IMR-90 (cell line): Measurements from ENCODE around the gene NKG7. TPM values are rescaled to one million over a fixed set of nuclear protein-coding genes. Genes with fewer than 3 reads are reported as not detected.
A peak's percentile ranks its signal among the peaks of the same experiment; 100 is the strongest.

Experiments used
- ATAC-seq: fragments of 200-7000 bp; cut with Tn5 transposase; 2 replicates; pipeline ENCODE4 v1.9.1; 2020; ENCODE audit warnings: low read depth, mild to moderate bottlenecking, moderate library complexity
- BruUV-seq: library from RNA; stranded (reverse); fragments of 400-500 nt; replicated peaks from 2 replicates; lab custom pipeline; 2021; lab: Mats Ljungman, UMichigan
- CTCF ChIA-PET: fragments of 300-600 bp; formaldehyde crosslinking; extraction: SDS; loops from one replicate; lab custom pipeline; 2021; ENCODE audit warnings: antibody characterized with exemption; lab: Yijun Ruan, JAX
- POLR2A ChIA-PET: fragments of 300-600 bp; sonication (Branson Sonifier 250); formaldehyde crosslinking; loops from one replicate; lab custom pipeline; 2022; ENCODE audit warnings: antibody characterized with exemption; ENCODE audit not compliant: unreplicated experiment; lab: Charles Lee
- DNase-seq: peaks from one replicate; pipeline ENCODE4 v3.0.0; 2013
- H2AFZ ChIP-seq: replicated peaks from 2 replicates; pipeline ENCODE3; 2013; ENCODE audit warnings: low read length, mild to moderate bottlenecking; ENCODE audit not compliant: poor library complexity
- H2AK5ac ChIP-seq: 2 replicates; pipeline ENCODE4 v1.6.1; 2013; ENCODE audit warnings: low read depth, low read length, inconsistent platforms
- H2AK9ac ChIP-seq: replicated peaks from 2 replicates; pipeline ENCODE3; 2013; ENCODE audit warnings: mild to moderate bottlenecking, low read depth, low read length, moderate library complexity; ENCODE audit not compliant: poor library complexity
- H2BK120ac ChIP-seq: 2 replicates; pipeline ENCODE4 v1.6.1; 2013; ENCODE audit warnings: low read depth, low read length, inconsistent platforms
- H2BK15ac ChIP-seq: 3 replicates; pipeline ENCODE4 v1.6.1; 2013; ENCODE audit warnings: low read depth, low read length, inconsistent platforms
- H2BK20ac ChIP-seq: 2 replicates; pipeline ENCODE4 v1.6.1; 2013; ENCODE audit warnings: low read depth, mild to moderate bottlenecking, inconsistent platforms, low read length, moderate library complexity
- H2BK5ac ChIP-seq: 2 replicates; pipeline ENCODE4 v1.6.1; 2013; ENCODE audit warnings: mild to moderate bottlenecking, low read depth, low read length, inconsistent platforms; ENCODE audit not compliant: poor library complexity, severe bottlenecking
- H3K14ac ChIP-seq: replicated peaks from 2 replicates; pipeline ENCODE4 v1.6.1; 2013; ENCODE audit warnings: low read depth, low read length, inconsistent platforms
- H3K18ac ChIP-seq: 2 replicates; pipeline ENCODE4 v1.6.1; 2013; ENCODE audit warnings: low read depth, low read length, control low read depth
- H3K23ac ChIP-seq: 2 replicates; pipeline ENCODE4 v1.6.1; 2013; ENCODE audit warnings: low read depth, low read length, inconsistent platforms
- H3K27ac ChIP-seq: 2 replicates; pipeline ENCODE4 v1.5.1; 2013; ENCODE audit warnings: mild to moderate bottlenecking, control low read depth, low read length; ENCODE audit not compliant: insufficient read depth
- H3K27me3 ChIP-seq: 2 replicates; pipeline ENCODE4 v1.6.1; 2013; ENCODE audit warnings: low read length; ENCODE audit not compliant: control insufficient read depth, insufficient read depth
- H3K36me3 ChIP-seq: 2 replicates; pipeline ENCODE4 v1.6.1; 2013; ENCODE audit warnings: low read length, mixed read lengths; ENCODE audit not compliant: control insufficient read depth, insufficient read depth
- H3K4ac ChIP-seq: 2 replicates; pipeline ENCODE4 v1.6.1; 2013; ENCODE audit warnings: low read depth, low read length, inconsistent platforms
- H3K4me1 ChIP-seq: 2 replicates; pipeline ENCODE4 v1.6.1; 2013; ENCODE audit warnings: low read length, mixed read lengths; ENCODE audit not compliant: control insufficient read depth, insufficient read depth
- H3K4me2 ChIP-seq: 2 replicates; pipeline ENCODE4 v1.6.1; 2013; ENCODE audit warnings: low read depth, mild to moderate bottlenecking, control low read depth, low read length, moderate library complexity
- H3K4me3 ChIP-seq: 2 replicates; pipeline ENCODE4 v1.5.1; 2013; ENCODE audit warnings: low read depth, mild to moderate bottlenecking, control low read depth, low read length, moderate library complexity; ENCODE audit not compliant: insufficient read depth
- H3K56ac ChIP-seq: 2 replicates; pipeline ENCODE4 v1.6.1; 2013; ENCODE audit warnings: low read length, inconsistent platforms; ENCODE audit not compliant: insufficient read depth; ENCODE audit errors: extremely low read depth
- H3K79me1 ChIP-seq, 2 experiments: 2 replicates each; pipeline ENCODE4 v1.6.1; 2013; ENCODE audit warnings: low read length in 2 of 2, inconsistent platforms in 1 of 2, low read depth in 1 of 2
- H3K9ac ChIP-seq: 2 replicates; pipeline ENCODE4 v1.6.1; 2013; ENCODE audit warnings: low read depth, low read length, control low read depth
- H3K9me1 ChIP-seq: 2 replicates; pipeline ENCODE4 v1.6.1; 2013; ENCODE audit warnings: low read length, inconsistent platforms; ENCODE audit not compliant: insufficient read depth
- H3K9me3 ChIP-seq: 2 replicates; pipeline ENCODE4 v1.6.1; 2013; ENCODE audit warnings: low read length; ENCODE audit not compliant: control insufficient read depth, insufficient read depth
- H4K20me1 ChIP-seq: 2 replicates; pipeline ENCODE4 v1.6.1; 2013; ENCODE audit warnings: low read length, inconsistent platforms; ENCODE audit not compliant: insufficient read depth
- H4K5ac ChIP-seq: 2 replicates; pipeline ENCODE4 v1.6.1; 2013; ENCODE audit warnings: mild to moderate bottlenecking, low read depth, low read length, control low read depth
- H4K8ac ChIP-seq, 2 experiments: 2 replicates each; pipeline ENCODE4 v1.6.1; 2013; ENCODE audit warnings: low read depth in 2 of 2, low read length in 2 of 2, control low read depth in 1 of 2, inconsistent platforms in 1 of 2
- H4K91ac ChIP-seq: 2 replicates; pipeline ENCODE4 v1.6.1; 2013; ENCODE audit warnings: low read depth, low read length, inconsistent platforms; ENCODE audit not compliant: insufficient read depth
- RAD21 ChIP-seq: IDR thresholded peaks from 2 replicates; pipeline ENCODE4 v1.6.1; 2012; ENCODE audit warnings: low read length, improper control_type of control experiment
- RCOR1 ChIP-seq: IDR thresholded peaks from 2 replicates; pipeline ENCODE4 v1.6.1; 2012; ENCODE audit warnings: mild to moderate bottlenecking, low read length, improper control_type of control experiment; ENCODE audit not compliant: insufficient replicate concordance
- SMC3 ChIP-seq: fragments of 150-350 bp; IDR thresholded peaks from 2 replicates; pipeline ENCODE4 v1.6.1; 2016; ENCODE audit warnings: low read depth, mild to moderate bottlenecking, antibody characterized with exemption, low read length, moderate library complexity
- WGBS, 2 experiments: methylation state at CpG; one replicate each; pipeline versions ENCODE4 v1.1.5 to v1.1.7; 2013; ENCODE audit warnings: missing lambda C conversion rate in 2 of 2; ENCODE audit not compliant: insufficient read length in 1 of 2; ENCODE audit errors: extremely low coverage in 2 of 2; 5-methylcytosine and 5-hydroxymethylcytosine counted together
- dilution Hi-C: fragments of 300-500 bp; cut with HindIII; formaldehyde crosslinking; loops from one replicate; pipeline ENCODE4 v1.14.3; 2018; ENCODE audit warnings: low sequenced_read_pairs; ENCODE audit not compliant: unreplicated experiment
- in situ Hi-C: fragments of 300-500 bp; cut with MboI; formaldehyde crosslinking; loops from 3 replicates; pipeline ENCODE4 v1.14.3; 2019; ENCODE audit warnings: low sequenced_read_pairs, inconsistent platforms, mixed read lengths
- intact Hi-C: fragments of 100-400 bp; cut with micrococcal nuclease; formaldehyde crosslinking; loops from 2 replicates; pipeline ENCODE4 v1.10.0; 2022
- polyA plus RNA-seq, 3 experiments: library from polyadenylated mRNA; depleted of rRNA; stranded (reverse); fragments of >200 nt; gene quantifications; 2 replicates each; pipeline ENCODE4 v1.2.3, GENCODE V29; 2012; ENCODE audit warnings: low replicate concordance in 1 of 3
- total RNA-seq: library from RNA; depleted of rRNA; stranded (reverse); fragments of >200 nt; gene quantifications from 2 replicates; pipeline ENCODE4 v1.2.3, GENCODE V29; 2012
- TF ChIP-seq, protein P1 (sequence below): conservative IDR thresholded peaks from 2 replicates; pipeline ENCODE4 v1.5.1; 2012; ENCODE audit warnings: mild to moderate bottlenecking, low read depth, low read length, improper control_type of control experiment

The NKG7 gene
- total and polyA plus RNA-seq, 2 of the 4 experiments (the other 2 are of a cell fraction), result not detected

DNA sequence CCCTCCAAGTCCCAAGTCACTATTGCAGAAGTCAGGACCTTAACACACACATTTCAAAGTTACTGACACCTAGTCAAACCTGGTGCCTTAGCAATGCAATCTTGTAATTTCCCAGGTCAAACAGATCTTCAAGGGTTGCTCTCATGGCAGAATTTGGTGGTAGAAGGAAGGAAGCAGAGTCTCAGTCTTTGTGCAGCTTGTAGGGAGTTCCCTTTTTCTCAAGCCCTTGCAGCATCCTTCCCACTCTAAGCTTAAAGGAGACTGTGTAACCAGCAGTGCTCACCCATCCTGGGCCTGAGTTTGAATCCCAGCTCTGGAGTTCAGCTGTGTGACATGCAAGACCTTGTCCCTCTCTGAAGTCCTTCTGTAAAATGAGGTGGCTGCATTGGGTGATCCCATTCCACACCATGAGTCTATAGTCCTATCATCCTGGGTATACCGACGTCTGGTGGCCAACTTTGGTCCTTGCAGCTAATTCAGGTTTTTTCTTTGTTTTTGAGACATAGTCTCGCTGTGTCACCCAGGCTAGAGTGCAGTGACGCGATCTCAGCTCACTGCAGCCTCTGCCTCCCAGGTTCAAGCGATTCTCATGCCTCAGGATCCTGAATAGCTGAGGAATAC is 35.2 kb upstream of the NKG7 start:
- peaks cover 6% of the 10 kb centered on the region for H3K9me3 ChIP-seq
- no peak overlapping the region for H2BK15ac ChIP-seq
- DNase-seq, result peak; percentile 17
- H2BK5ac ChIP-seq, result no peak overlapping the region
- in situ Hi-C loops, result no loop called here
- TF ChIP-seq RAD21, result peak; percentile 37
- TF ChIP-seq SMC3, result peak; percentile 32
- no peak for TF ChIP-seq RCOR1
- TF ChIP-seq, protein P1, sequence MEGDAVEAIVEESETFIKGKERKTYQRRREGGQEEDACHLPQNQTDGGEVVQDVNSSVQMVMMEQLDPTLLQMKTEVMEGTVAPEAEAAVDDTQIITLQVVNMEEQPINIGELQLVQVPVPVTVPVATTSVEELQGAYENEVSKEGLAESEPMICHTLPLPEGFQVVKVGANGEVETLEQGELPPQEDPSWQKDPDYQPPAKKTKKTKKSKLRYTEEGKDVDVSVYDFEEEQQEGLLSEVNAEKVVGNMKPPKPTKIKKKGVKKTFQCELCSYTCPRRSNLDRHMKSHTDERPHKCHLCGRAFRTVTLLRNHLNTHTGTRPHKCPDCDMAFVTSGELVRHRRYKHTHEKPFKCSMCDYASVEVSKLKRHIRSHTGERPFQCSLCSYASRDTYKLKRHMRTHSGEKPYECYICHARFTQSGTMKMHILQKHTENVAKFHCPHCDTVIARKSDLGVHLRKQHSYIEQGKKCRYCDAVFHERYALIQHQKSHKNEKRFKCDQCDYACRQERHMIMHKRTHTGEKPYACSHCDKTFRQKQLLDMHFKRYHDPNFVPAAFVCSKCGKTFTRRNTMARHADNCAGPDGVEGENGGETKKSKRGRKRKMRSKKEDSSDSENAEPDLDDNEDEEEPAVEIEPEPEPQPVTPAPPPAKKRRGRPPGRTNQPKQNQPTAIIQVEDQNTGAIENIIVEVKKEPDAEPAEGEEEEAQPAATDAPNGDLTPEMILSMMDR, result peak; percentile 30
- H3K4me2 ChIP-seq, result no peak overlapping the region
- H2AK9ac ChIP-seq, result no peak overlapping the region
- H4K5ac ChIP-seq, result no peak overlapping the region
- H3K36me3 ChIP-seq, result no peaks in the 10 kb centered on the region
- no peak overlapping the region for H3K9ac ChIP-seq
- no peak overlapping the region for H3K14ac ChIP-seq
- ChIA-PET CTCF (no interaction called here), POLR2A (no interaction called here)
- no peaks in the 10 kb centered on the region for H3K79me1 ChIP-seq
- no TSS peak for BruUV-seq
- no peak overlapping the region for H3K56ac ChIP-seq
- no peak overlapping the region for H2BK120ac ChIP-seq
- peak; percentile 32; the same call in 1 of the 2 replicates for ATAC-seq
- H4K20me1 ChIP-seq, result no peaks in the 10 kb centered on the region
- H3K27me3 ChIP-seq, result no peaks in the 10 kb centered on the region
- H3K4me1 ChIP-seq, result no peaks in the 10 kb centered on the region
- intact Hi-C loops, result no loop called here
- H3K18ac ChIP-seq, result no peak overlapping the region
- H3K23ac ChIP-seq, result no peak overlapping the region
- no peak overlapping the region for H4K8ac ChIP-seq
- no peak overlapping the region for H3K27ac ChIP-seq
- H3K9me1 ChIP-seq, result no peaks in the 10 kb centered on the region
- WGBS, 2 experiments, result 59% methylated on average over 5 of the region's 6 CpGs; no CpG with 5 or more reads in 1 of the 2 experiments
- H3K4me3 ChIP-seq, result no peak overlapping the region
- H3K4ac ChIP-seq, result no peak overlapping the region
- H4K91ac ChIP-seq, result no peak overlapping the region
- no peak overlapping the region for H2AK5ac ChIP-seq
- no peak overlapping the region for H2AFZ ChIP-seq
- H2BK20ac ChIP-seq, result no peak overlapping the region
- dilution Hi-C loops, result no loop called here
